ENCODE results near the gene PPP1R13L.

Gene PPP1R13L

DNA sequence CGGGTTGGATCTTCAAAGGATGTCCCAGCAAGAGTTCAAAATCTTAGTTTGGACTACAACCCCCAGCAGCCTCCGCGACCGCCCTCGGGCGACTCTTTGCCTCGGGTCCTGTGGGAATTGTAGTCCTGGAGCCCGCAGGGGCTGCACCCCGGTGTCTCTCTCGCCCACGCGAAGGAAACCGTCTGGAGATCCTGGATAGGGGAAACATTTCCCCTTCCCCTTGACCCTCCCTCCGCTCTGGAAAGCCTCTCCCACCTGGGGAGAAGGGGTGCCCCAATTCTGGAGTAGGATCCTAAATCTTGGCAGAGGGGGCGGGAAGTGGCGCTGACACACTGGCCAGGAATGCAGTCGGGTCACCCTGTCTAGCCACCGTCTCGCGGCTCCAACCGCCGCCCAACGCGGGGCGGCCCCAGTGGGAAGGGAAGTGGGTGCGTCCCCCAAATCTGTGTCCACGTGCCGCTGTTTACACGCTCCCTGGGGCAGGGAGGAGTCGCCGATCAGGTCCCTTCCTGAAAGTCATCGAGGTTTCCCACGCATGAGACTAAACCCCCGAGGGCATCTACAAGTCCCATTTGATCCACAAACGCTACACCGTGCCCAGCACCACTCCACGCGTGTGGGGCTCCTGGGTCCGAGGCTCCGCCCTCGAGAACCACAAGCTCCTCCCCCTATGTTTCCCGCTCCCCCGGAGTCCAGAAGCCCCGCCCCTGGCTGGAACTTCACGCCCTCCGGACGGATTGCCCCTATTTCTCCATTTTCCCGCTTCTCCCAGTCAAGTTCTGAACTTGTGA, 761 bp upstream of the PPP1R13L start:
- peak; percentile 61 to 62 for ATAC-seq

DNA sequence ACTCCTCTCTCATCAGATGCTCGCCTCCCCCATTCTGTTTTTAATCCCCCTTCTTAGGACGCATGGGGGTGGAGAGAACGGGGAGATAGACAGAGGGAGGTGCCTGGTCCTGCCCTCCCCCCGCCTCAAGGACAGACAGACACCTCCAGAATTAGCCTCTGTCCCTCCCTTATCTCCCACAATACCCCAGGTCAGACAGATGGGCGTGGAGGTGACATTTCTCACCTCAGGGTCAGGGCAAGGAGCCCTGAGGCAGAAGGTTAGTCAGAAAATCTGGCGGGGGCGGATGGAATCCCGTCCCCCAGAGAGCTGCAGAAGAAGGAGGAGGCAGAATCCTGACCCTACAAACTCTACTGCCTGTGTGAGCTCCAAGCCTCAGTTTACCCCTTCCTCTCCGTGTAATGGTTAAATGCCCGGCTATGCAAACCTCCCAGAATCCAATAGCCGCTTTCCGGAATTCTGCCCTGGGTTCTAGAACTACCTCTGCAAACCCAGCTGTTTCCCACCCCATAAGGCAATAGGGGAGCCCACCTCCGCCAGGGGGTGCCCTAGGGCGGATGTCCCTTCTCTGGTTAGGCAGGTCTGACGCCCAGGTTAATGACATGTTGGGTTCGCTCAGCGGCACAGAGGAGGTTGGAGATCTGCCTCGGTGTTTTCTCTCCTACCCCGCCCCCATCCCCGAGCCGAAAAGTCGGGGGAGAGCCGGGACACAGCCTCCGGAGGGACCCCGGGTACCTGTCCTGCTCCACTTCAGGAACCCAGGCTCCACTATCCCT, 900 bp downstream of the PPP1R13L start:
- ATAC-seq = no peak

DNA sequence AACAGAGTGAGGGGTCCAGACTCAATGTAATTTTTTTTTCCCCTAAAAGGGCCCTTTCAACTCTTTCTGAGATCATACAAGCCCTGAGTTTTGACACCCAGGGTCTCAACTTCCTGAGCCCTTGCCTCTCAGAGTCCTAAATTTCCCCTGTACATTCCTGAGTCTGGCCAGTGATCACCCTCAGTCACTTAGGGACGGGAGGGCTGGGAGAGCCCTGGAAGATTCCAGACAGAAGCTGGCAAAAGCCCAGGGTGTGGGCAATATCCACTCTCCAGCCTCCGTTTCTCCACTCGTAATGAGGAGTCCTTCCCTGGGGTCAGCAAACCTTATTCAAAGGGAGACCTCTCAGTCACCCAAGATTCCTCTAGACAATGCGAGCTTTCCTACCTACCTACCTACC, 1.6 kb downstream of the PPP1R13L start:
- ATAC-seq = no peak

DNA sequence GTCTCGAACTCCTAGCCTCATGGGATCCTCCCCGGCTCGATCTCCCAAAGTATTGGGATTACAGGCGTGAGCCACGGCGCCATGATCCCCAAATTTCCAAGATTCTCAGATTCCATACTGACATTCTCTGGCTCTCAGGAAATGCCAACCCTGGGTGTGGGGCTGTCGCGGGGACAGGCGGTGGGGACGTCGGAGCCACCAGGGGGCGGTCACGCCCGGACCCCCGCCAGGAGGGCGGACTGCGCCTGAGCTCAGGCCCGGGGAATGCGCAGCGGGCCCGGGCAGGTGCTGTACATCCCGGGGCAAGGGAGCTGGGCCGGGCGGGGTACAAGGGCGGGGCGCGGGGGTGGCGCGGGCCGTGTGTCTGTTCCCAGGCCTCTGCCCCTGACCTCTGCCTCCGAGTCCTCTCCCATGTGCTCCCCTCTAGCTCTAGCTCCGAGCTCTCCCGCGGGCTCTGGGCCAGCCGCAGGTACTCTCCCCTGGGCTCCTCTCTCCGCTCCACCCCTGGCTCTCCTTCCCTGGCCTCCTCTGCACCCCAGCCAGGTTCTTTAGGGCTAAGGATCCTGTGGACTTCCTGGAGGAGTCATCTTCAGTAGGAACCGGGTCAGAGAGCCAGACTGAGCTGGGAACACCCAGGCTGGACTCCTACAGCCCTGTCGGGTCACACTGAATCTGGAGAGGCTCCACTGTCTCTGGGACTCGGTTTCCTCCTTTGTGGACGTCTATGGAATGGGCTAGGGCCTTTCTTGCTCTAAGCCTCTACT, 2.4 kb downstream of the PPP1R13L start:
- no peak for ATAC-seq

DNA sequence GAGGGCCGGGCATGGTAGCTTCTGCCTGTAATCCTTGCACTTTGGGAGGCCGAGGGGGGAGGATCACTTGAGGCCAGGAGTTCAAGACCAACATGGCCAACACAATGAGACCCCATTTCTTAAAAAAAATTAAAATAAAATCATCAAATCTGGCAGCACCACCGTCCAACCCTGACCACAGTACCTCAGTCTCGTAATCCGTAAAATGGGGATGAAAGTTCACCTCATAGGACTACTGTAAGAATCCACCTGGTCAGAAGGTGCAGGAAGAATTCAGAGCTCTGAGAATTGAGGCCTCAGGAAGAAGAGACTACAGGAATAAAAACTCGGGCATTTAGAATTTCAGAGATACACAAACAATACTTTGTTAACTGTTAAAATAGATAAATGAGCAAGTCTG, 3.1 kb downstream of the PPP1R13L start:
- ATAC-seq = no peak

DNA sequence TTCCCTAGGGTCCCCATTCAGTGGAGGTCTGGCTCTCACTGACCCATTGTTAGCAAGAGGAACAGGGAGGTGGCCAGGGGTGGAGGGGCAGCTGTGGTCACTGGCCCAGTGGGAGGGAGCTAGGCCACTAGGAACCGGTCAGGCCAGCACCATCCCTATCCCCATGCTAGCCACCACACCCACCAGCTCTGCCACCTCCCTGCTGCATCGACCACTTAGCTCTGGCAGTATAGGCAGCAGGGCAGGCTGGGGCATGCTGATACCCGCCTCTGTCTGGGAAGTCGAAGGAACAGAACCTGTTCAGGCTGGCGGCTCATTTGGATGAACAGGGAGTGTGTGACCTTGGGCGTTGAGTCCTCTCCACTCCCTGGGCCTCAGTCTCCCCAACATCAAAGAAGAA, 4.7 kb downstream of the PPP1R13L start:
- ATAC-seq = no peak

DNA sequence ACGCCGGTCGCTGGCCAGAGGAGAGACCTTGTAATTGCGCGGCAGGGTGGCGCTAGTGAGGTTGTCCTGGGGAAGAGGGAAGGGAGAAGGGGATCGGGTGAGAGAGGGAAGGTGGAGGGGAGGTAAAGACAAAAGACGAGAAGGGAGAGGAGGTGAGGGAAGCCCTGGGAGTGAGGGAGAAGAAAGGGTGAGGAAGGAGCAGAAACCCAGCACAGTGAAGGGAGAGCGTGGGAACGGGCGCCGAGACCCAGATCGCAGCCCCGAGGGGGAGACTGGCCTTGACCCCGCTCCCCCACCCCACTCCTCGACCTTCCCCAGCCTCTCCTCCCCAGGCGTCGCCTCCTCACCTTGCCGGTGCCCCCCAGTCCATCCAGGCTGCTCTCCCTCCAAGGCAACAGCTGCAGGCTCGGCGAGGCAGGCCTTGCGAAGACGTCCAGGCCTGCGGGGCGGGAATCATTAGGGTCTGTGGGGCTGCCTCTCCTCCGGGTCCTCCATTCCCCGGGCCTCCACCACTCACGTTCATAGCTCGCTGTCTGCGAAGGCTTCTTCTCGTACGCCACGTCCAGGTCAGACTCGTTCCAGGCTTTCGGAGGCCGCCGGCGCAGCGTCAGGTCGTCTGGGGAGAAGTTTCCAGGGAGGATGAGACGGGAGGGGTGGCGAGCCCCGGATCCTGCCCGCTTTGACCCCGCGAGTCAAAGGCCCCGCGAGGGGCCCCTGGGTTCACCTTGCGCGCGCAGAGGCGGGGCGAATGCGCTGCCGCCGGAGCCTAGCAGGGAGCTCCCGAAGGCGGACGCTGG, 8.8 kb downstream of the PPP1R13L start:
- peak in 1 of 2 donors; percentile 24 for ATAC-seq

DNA sequence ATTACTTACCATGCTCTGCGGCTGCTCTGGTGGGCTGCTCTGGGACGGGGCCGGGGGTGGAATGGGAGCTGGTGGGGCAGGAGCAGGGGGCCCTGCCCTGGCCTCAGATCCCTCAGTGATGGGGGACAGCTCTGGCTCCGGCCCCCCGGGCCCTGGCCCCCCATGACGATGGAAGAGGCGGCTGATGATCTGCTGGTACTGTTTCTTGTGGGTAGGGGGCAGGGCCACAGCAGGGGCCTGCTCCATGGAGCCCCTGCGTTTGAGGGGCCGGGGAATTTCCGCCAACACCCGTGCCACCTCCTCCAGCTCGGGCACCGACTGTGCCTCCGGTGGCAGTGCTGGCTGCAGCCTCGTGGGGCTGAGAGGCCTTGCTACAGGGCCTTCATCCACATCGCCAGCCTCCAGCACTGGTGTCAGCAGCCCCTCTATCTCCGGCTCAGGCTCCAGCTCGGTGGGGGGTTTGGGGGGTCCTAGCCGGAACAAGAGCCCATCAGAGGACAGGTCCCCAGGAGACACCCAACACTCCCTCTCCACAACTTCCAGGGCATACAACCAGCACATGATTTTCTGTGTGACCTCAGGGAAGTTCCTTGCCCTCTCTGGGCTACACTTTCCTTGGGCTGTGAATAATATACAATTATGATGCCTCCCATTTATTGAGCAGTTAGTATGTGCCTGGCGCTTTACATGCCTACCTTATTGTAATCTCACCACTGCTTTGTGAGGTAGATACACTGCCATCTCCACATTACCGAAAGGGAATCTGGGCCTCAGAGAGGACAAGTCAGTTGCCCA, 12.8 kb downstream of the PPP1R13L start:
- no peak for ATAC-seq

DNA sequence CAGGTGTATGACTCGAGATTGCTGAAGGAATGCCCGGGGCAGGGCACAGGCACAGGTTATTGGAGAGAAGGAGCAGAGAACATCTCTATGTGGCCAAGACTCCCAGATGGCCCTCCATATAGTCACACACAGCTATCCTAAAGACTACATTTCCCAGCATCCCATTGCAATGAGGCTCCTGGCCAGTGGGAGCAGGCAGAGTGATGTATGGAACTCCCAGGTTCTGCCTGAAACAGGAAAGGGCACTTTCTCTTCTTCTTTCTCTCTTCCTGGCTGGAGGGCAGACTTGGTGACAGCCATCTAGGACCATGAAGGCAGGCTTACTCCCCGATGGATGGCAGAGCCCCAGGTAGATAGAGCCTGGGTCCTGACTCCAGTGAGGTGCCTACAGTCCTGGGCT, 13.5 kb downstream of the PPP1R13L start:
- no peak for ATAC-seq

DNA sequence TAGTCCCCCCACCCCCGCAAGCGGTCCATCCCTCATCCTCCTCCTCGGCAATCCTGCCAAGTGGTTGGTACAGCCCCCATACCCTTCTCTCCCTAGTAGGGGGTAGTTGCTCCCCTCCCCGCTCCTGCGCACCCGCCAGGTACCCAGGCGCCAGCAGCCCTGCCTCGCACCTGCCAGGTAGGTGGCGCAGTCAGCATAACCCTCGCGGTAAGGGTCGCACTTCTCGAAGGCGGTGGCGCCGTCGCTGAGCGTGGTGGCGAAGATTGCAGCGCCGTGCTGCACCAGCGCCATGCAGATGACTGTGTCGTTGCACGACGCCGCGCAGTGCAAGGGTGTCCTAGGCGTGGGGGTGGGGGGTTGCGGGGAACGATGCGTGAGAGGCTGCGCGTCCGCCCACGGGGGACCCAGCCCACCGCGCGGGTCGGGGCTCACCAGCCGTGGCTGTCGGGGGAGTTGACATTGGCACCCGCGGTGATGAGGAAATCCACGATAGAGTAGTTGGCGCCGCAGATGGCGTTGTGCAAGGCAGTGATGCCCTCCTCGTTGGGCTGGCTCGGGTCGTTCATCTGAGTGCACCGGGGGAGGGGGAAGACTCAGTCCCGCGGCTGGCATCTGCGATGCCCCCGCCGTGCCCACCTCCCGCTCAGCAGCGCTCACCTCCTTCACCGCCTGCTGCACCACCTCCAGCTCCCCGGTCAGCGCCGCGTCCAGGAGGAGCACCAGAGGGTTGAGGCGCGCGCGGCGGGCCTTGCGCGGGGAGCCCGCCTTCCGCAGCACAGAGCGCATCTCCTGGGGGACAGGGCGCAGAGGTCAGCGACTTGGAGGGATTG, 19.3 kb downstream of the PPP1R13L start:
- ATAC-seq = peak in 1 of 2 donors; percentile 25

DNA sequence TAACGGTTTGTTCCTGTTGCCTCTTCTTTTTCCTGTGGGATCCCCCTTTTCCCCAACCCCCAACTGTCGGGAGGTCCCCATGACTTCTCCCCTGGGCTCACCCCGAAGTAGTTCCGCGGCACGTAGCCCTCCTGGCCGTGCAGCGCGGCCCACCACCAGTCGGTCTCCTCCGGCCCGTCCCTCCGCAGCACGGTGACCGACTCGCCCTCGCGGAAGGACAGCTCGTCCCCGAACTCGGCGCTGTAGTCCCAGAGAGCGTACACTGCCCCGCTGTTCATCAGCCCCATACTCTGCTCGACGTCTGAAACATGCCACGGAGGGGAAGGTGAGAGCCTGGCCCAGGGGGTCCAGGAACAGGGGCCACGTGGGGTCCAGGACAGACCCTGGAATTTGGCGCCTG, 22.4 kb downstream of the PPP1R13L start:
- ATAC-seq = no peak

DNA sequence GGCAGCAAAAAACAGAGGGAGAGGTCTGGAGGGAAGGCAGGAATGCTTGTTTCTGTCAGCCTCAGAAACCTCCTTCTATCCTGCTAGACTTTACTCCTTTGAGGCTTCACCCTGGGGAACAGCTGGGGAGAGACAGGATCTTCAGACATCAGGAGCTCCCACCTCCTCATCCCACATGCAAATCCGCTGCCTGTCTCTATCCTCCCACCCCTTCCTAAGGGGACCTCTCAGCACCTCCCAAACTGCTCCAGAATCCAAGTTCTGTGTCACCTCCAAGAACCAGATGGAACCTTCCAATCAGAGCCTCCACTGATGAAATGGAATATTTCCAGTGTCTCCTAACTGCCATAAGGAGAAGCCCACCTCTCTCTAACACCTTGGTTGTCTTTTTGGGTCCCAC, 24.8 kb downstream of the PPP1R13L start:
- ATAC-seq = no peak

DNA sequence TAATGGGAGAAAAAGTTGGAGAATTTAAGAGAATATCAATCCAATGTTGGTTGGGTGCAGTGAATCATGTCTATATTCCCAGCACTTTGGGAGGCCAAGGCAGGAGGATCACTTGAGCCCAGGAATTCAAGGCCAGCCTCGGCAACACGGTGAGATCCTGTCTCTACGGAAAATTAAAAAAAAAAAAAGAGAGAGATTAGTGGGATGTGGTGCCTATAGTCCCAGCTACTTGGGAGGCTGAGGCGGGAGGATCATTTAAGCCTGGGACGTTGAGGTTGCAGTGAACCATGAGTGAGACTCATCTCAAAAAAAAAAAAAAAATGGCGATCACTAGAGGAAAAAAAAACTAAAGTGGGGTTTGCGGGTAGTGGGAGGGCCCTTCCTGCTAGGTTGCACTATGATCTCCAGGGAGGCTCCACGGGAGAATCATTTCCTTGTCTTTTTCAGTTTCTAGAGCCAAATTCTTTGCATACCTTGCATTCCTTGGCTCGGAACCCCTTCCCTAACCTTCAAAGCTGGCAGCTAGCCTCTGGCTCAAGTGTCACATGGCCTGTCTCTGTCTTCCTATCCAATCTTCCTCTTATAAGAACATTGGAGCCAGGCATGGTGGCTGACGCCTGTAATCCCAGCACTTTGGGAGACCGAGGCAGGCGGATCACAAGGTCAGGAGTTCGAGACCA, 28.7 kb downstream of the PPP1R13L start:
- ATAC-seq = no peak

DNA sequence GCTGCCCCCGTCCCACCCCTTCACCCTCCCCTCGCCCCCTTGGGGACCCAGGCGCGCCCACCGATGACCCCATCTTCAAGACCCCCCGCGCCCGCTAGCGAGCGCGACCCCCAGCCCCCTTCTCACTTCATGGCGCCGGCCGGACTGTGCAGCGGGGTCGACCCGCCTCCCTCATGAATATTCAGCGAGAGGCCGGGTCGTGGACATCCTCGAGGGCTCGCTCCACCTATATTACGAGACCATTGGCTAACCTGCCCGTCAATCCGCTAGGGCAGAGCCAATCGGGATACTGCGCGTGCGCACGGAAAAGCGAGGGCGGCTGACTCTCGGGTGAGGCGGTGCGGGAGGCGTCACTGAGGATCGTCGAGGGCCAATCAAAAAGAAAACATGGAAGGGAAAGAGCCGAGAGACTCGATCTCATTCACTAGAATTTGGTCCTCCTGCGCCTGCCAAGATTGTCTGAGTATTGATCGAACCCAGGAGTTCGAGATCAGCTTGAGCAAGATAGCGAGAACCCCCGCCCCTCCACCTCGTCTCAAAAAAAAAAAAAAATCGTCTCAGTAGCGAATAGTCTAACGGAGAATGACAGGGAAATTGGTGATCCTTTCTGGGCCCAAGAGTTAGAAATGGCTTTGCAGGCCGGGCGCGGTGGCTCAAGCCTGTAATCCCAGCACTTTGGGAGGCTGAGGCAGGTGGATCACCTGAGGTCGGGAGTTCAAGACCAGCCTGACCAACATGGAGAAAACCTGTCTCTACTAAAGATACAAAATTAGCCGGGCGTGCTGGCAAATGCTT, 34.3 kb downstream of the PPP1R13L start, which contains the start of gene ERCC2:
ERCC2 (minus strand) TSS at position 164 of the 795 bp plus-strand sequence; CDS start at position 131, 33 bp downstream.
- peak; percentile 99 for ATAC-seq

DNA sequence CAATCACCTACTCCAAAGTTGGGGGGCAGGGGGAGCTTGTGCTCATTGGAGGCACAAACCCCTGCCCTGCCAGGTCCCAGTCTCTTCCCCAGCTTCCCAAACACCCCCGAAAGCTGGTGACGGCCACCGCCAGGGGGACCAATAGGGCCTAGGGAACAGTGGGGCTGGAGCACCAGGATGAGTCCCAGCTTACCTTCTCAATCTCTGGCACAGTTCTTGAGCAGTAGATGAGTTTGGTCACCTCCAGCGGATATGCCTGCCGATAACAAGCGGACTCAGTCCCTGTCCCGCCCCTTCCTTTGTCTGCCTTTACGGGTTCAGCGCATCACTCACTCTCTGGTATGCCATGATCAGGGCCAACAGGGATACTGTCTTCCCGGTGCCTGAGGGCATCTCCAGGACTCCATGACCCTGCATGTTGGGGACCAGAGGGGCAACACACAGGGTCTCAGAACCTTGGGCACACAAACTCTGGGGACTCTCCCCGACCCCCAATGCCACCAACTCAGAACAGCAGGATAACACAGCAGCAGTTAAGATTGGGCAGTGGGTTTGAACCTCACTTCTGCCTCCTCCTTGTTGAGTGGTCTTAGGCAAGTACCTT, 36.0 kb downstream of the PPP1R13L start:
- ATAC-seq = no peak

DNA sequence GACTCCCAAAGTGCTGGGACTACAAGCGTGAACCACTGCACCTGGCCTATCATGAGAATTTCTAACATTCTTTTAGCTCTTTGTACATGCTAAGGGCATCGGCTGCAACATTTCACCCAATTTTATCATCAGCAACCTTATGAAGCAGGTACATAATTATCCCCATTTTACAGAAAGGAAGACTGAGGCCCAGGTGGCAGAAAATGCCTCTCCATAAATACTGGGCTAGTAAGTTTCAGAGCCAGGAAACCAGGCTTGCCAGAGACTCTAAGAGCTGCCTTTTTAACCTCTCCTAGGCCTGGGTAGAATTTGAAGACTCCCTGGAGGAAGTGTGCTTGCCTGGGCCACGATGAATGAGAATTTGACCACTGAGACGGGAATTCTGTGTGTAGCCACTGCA, 36.7 kb downstream of the PPP1R13L start:
- ATAC-seq = no peak

DNA sequence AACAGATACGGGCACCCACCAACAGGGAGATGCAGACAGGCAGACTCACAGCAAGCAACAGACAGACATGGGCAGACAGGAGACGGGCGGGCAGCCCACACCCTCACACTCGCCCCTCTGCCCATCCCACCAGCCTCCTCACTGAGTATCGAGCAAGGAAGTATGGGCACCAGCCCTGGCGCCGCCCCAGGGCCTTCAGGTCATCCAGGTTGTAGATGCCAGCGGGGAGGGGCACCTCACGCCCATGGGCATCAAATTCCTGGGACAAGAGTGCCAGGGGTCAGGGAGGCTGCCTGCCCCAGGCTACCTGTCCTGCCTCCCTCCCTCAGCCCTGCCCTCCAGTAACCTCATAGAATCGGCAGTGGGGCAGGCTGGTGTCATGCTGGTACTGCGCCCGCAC, 40.2 kb downstream of the PPP1R13L start:
- ATAC-seq = no peak

DNA sequence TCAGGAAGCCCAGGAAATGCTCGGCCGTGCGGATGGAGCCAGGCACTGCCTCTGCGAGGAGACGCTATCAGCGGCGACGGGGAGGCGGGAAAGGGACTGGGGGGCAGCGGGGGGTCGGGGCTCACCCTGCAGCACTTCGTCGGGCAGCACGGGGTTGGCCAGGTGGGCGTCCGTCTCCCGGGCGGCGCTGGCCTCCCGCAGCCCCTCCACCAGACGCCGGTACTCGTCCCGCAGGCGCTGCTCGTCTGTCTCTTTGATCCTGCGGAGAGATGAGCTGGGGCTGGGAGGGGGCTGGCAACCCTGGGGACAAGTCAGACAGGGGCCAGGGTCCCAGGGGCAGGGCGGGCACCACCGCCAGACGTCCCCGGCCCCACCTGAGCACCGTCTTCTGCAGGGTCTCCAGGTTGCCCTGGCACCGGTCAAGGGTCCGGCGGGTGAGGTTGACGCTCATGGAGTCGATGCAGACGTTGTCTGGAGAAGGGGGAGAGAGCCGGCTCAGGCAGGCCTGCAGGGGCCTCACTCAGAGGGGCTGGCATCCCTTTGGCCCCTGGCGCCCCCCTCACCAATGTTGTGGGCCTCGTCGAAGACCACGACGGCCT, 40.9 kb downstream of the PPP1R13L start:
- no peak for ATAC-seq

Data from activated CD4-positive, CD25-positive, alpha-beta regulatory T cell treated with anti-CD3 and anti-CD28 coated beads, Interleukin-2, amount 50 U/mL, for 24 hours (primary cell).